Dermis blood vessel endothelial cell (primary cell): ENCODE data around the gene TNNT1. TPM values are rescaled to one million over a fixed set of nuclear protein-coding genes. Genes with fewer than 3 reads are reported as not detected.
"Not testable (repeated sequence)": the region's sequence is repeated elsewhere in the genome, so short reads cannot be mapped to it uniquely, and the experiment has no call there.

ENCODE experiments used
- DNase-seq: peaks from one replicate; pipeline ENCODE4 v3.0.0; 2010
- total RNA-seq: library from RNA; depleted of rRNA; stranded (reverse); fragments of >200 nt; gene quantifications from 2 replicates; pipeline ENCODE4 v1.2.3, GENCODE V29; 2014

TNNT1 gene
- total RNA-seq, 1 donor from 2014 or later: 1.7 TPM

GRCh38 chr19:55166530-55167268, 17.7 kb upstream of the TNNT1 start, which contains the start of gene DNAAF3:
Gene DNAAF3, minus strand, starts transcription at chr19:55166613. Its CDS starts 200 bp downstream, at chr19:55166413.
- peak; percentile 99 for DNase-seq

GRCh38 chr19:55165952-55166529, 17.0 kb upstream of the TNNT1 start:
- peak; percentile 91 for DNase-seq

DNA sequence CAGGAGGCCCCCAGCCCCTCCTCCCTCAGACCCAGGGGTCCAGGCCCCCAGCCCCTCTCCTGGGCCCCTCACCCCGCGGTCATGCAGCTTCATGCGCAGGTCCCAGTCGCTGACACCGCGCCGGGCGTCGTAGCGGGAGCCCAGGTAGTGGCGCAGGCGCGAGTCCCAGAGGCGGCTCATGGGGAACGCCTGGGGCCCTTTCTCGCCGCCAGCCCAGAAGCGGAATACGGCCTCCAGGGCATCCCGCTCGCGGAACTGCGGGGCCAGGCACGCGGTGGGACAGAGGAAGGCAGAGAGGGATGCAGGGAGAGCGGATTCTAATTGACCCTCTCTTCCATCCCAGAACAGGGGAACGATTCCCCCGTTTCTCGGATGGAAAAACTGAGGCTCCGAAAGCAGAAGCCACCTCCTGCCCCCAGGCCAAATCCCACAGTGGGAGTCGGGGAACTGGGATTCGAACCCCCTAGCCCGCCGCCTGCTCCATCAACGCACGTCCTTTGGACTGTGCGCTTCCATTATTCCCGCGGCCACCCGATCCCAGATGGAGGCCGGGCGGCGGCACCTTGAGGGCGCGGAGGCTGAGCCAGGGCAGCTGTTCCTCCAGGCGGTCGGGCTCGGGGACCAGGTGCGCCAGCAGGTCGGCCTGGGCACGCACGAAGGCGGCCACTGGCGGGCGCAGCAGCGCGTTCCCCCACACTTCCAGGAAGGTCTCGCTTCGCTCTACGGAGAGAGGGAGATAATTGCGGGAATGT, 12.7 kb upstream of the TNNT1 start:
- DNase-seq: no peak

DNA sequence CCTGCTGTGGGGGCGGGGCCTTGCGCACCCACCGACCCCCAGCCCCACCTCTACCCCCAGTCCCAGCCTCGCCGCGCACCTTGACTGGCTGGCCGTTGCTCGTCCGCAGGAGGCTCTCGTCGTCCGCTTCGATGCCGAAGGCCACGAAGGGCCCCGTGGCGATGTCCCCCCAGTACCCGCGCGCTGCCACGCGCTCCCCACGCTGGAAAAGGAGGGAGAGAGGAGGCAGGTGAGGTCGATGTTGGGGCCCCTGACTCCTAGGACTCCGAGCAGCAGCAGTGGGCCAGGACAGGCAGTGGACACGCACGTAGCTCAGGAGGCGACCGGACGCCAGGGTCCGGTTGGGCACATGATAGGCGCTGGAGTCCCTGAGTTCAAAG, 12.0 kb upstream of the TNNT1 start:
- no peak for DNase-seq

GRCh38 chr19:55160128-55160985, 11.4 kb upstream of the TNNT1 start:
- DNase-seq: peak; percentile 93

- no peak for DNase-seq
Measured at GRCh38 chr19:55158848-55159749, 10.1 kb upstream of the TNNT1 start.

DNA sequence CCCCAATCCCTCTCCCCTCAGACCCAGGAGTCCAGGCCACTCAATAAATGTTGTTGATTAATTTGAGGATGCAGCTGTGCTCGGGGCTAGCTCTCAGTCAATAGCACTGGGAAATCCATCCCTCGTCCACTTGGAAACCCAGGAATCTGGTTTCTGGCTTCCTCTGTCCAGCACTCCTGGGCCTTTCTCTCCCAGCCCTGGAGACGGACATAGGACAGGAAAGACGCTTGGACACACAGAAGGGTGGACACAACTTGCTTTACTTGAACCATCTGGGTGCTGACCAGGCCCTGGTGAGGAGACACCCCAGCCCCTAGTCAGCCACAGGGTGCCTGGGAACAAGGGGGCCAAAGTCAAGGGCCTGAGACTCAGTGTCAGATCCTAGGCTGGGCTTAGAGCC, 9.4 kb upstream of the TNNT1 start:
- no peak for DNase-seq

DNA sequence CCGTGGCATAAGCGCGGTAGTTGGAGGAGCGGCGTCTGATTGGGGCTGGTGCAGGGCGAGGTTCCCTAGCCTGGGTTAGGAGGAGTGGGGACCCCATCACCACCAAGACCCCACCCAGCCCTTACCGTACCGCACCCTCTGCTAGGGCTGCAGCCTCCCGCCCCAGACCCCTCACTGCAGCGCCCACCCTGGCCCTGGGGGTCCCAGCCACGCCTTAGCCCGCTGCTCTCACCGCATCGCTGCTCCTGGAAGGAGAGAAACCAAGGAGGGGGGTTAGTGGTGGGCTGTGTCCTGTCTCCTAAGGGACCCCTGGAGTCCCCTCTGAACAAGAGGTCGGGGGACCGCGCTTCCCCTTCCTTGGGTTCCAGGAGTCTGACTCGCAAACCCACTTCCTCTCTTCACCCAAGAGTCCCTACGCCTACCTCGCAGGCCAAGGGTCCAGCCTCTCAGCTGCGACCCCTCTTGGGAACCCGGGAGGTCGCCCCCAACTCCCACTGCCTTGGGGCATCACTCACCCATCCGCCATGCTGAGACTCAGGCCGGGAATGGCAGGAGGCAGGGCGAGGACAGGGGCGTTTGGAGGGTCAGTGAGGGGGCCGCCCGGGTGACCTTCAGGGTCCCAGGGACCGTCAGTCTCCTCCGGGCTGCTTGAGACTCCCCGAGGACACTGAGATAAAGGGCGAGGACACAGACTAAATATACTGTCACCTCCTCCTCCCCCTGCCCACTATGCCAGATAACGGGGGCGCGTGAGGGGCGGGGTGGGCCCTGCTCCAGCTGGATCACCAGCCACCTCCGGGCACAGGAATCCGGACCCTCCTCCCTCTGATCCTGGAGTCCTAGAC, 8.3 kb upstream of the TNNT1 start, which contains the start of gene TNNI3:
TSS of gene TNNI3 (minus strand) at position 669 of the 845 bp plus-strand sequence. CDS start at position 526, 143 bp downstream.
- DNase-seq: no peak

GRCh38 chr19:55156202-55157063, 7.4 kb upstream of the TNNT1 start:
- DNase-seq: peak; percentile 55

- not testable (repeated sequence) for DNase-seq
Measured at GRCh38 chr19:55155784-55156183, 6.8 kb upstream of the TNNT1 start.

GRCh38 chr19:55153652-55154264, 4.8 kb upstream of the TNNT1 start:
- no peak for DNase-seq

GRCh38 chr19:55152017-55152416, 3.0 kb upstream of the TNNT1 start:
- no peak for DNase-seq

- DNase-seq: no peak
Measured at GRCh38 chr19:55147545-55148251, 1.3 kb downstream of the TNNT1 start.

DNA sequence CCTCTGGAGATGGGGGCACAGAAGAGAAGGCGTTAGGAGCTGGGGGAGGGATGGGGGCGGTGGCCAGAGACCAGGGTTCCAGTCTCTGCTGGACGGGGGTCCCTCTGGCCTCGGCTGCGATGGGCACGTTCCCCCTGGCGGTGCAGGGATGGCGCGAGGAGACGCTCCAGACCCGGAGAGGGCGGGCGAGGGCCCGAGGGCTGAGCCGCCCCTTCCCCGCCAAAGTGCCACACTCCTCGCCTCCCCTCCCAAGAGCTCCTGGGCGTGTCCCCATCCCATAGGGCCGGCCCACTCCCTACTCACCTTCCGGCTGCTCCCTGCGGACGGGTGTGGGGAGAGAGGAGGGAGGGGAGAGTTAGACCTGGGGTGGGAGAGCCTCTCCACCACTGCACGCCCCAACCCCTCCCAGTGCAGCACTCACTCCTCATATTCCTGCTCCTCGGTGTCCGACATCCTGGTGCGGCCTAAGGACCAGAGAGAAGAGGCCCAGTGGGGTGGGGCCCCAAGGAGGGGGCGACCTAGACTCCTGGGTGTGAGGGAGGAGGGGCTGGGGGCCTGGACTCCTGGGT, 2.2 kb downstream of the TNNT1 start:
- no peak for DNase-seq

DNA sequence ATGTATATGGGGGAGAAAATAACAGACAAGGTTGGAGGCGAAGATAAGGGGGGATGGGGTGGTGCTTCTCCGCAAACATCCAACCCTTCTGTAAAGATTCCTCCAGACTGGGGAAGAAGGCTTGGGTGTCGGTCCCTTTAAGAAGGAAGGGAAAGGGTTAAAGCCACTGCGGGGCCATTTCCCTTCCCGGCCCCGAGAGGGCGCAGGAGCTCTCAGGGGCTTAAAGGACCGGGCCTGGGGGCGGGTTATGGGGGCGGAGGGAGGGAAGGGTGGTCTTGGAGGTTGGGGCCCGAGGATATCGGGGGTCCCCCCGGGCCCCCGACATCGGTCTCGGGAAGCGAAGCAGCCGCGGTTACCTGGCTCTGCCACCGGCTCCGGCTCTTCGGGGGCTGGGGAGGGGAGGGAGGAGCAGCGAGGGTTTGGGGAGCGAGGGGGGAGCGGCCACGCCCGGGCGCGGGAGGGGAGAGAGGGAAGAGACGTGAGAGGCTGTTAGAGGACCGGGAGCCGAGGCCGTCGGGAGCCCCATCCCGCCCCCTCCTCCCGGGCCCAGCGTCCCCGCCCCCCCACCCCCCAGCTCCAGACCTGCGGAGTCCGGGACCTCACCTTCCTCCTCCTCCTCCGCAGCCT, 2.8 kb downstream of the TNNT1 start:
- DNase-seq: peak; percentile 31

GRCh38 chr19:55145232-55145631, 3.8 kb downstream of the TNNT1 start:
- DNase-seq: no peak

- DNase-seq: no peak
Measured at GRCh38 chr19:55141696-55142095, 7.3 kb downstream of the TNNT1 start.
